Measurements from ENCODE around the gene TAF1B.

DNA sequence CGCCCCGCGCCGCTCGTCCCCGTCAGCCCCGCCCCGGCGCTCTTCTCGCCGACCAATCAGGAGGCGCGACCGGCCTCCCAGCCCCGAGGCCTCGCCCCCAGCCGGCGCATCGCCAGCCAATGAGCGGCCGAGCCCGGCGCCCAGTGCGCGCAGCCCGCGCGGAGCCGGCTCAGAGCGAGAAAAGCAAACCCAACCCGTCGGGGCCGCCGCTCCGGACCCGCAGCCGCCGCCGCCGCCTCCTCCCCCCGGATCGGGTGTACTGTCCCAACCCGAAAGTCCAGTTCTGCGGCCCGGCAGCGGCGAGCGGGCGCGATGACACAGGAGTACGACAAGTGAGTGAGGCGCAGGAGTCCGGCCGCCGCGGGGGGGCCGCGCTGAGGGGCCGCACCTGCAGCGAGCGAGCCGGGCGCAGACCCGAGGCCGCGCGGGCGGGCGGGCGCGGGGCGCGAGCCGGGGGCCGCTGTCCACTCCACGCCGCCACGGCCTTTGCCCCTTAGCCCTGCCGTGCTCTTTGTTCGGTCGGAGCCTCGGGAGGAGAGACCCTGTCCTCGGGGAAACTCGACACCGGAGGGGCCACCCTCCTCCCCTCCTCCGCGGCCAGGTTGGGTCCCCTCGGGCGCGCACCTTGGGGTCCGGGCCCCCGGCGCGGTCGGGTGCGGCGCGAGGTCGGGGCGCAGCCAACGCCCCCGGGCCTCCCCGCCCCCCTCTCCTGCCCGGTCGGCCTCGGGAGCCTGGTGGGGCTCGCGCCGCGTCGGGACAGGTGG lies 108.4 kb downstream of the TAF1B start, which contains the start of gene GRHL1:
- TF ChIP-seq POLR2A (IDR thresholded peaks at IDR 0.05; ENCODE audit: low read depth, low read length), result no peak
- TF ChIP-seq TAF1 (IDR thresholded peaks at IDR 0.05; ENCODE audit: borderline replicate concordance, low read depth, low read length), result no peak
- no peak for TF ChIP-seq POLR2AphosphoS5 (IDR thresholded peaks at IDR 0.05; ENCODE audit: low read depth, low read length)

All from GM12892 (cell line).